Stomach smooth muscle (tissue), 2 donors: ENCODE data around the gene KIF16B.
"Not testable (repeated sequence)": the region's sequence is repeated elsewhere in the genome, so short reads cannot be mapped to it uniquely, and the experiment has no call there.

Experiments used
- H3K27ac ChIP-seq: one replicate; pipeline ENCODE4 v1.7.0; 2013; ENCODE audit warnings: mild to moderate bottlenecking, low read length, inconsistent platforms
- H3K27me3 ChIP-seq, 2 donors: one replicate each; pipeline ENCODE4 v1.7.0; 2013; ENCODE audit warnings: low read length in 2 of 2; ENCODE audit not compliant: insufficient read depth in 2 of 2, control insufficient read depth in 1 of 2
- H3K36me3 ChIP-seq, 2 donors: one replicate each; pipeline ENCODE4 v1.7.0; 2013; ENCODE audit warnings: low read length in 2 of 2; ENCODE audit not compliant: control insufficient read depth in 2 of 2, insufficient read depth in 2 of 2
- H3K4me1 ChIP-seq: one replicate; pipeline ENCODE4 v1.7.0; 2013; ENCODE audit warnings: low read length; ENCODE audit not compliant: control insufficient read depth, insufficient read depth
- H3K4me3 ChIP-seq, 2 donors: one replicate each; pipeline ENCODE4 v1.7.0; 2013; ENCODE audit warnings: low read length in 2 of 2
- H3K9ac ChIP-seq, 2 donors: one replicate each; pipeline ENCODE4 v1.7.0; 2013; ENCODE audit warnings: low read length in 2 of 2, mild to moderate bottlenecking in 1 of 2
- H3K9me3 ChIP-seq, 2 donors: one replicate each; pipeline ENCODE4 v1.7.0; 2013; ENCODE audit warnings: low read length in 2 of 2; ENCODE audit not compliant: control insufficient read depth in 2 of 2
- donor health status: healthy.
- donor health status: Pancreatic carcinoma.

KIF16B gene

GRCh38 chr20:16244892-16245291 lies 328.4 kb downstream of the KIF16B start:
- H3K36me3 ChIP-seq = no peaks in the 10 kb centered on the region
- peaks cover 0 to 5% of the 10 kb centered on the region in 2 donors for H3K9me3 ChIP-seq
- no peak overlapping the region for H3K27ac ChIP-seq
- H3K27me3 ChIP-seq = peaks cover 0 to 2% of the 10 kb centered on the region in 2 donors
- no peak overlapping the region for H3K4me3 ChIP-seq
- no peaks in the 10 kb centered on the region for H3K4me1 ChIP-seq
- H3K9ac ChIP-seq = no peak overlapping the region

- Histone ChIP-seq H3K27me3 (peaks cover 0 to 2% of the 10 kb centered on the region in 2 donors), H3K9ac (no peak overlapping the region), H3K4me1 (no peaks in the 10 kb centered on the region), H3K27ac (no peak overlapping the region), H3K36me3 (no peaks in the 10 kb centered on the region), H3K4me3 (no peak overlapping the region), H3K9me3 (peaks cover 0 to 8% of the 10 kb centered on the region in 2 donors)
Observed at GRCh38 chr20:16243470-16243869, 329.8 kb downstream of the KIF16B start.

GRCh38 chr20:16241911-16242310 lies 331.3 kb downstream of the KIF16B start:
- no peaks in the 10 kb centered on the region for H3K27me3 ChIP-seq
- no peaks in the 10 kb centered on the region for H3K4me1 ChIP-seq
- no peak overlapping the region for H3K27ac ChIP-seq
- no peaks in the 10 kb centered on the region for H3K36me3 ChIP-seq
- H3K4me3 ChIP-seq = no peak overlapping the region
- peaks cover 4 to 10% of the 10 kb centered on the region in 2 donors for H3K9me3 ChIP-seq
- no peak overlapping the region for H3K9ac ChIP-seq

GRCh38 chr20:16240355-16240754 lies 332.9 kb downstream of the KIF16B start:
- Histone ChIP-seq H3K4me3 (no peak overlapping the region), H3K36me3 (no peaks in the 10 kb centered on the region), H3K9me3 (peaks cover 4 to 10% of the 10 kb centered on the region in 2 donors), H3K27me3 (no peaks in the 10 kb centered on the region), H3K9ac (no peak overlapping the region), H3K4me1 (no peaks in the 10 kb centered on the region), H3K27ac (no peak overlapping the region)

- Histone ChIP-seq H3K36me3 (no peaks in the 10 kb centered on the region), H3K4me1 (no peaks in the 10 kb centered on the region), H3K27ac (no peak overlapping the region), H3K27me3 (no peaks in the 10 kb centered on the region), H3K9me3 (peaks cover 4 to 10% of the 10 kb centered on the region in 2 donors), H3K9ac (no peak overlapping the region), H3K4me3 (no peak overlapping the region)
Observed at GRCh38 chr20:16236589-16237241, 336.5 kb downstream of the KIF16B start.

GRCh38 chr20:16230402-16230801 lies 342.8 kb downstream of the KIF16B start:
- Histone ChIP-seq H3K36me3 (no peaks in the 10 kb centered on the region), H3K9ac (no peak overlapping the region), H3K27me3 (no peaks in the 10 kb centered on the region), H3K4me1 (no peaks in the 10 kb centered on the region), H3K27ac (no peak overlapping the region), H3K4me3 (no peak overlapping the region), H3K9me3 (no peaks in the 10 kb centered on the region)

GRCh38 chr20:16229813-16230212 lies 343.4 kb downstream of the KIF16B start:
- Histone ChIP-seq H3K27ac (no peak overlapping the region), H3K4me1 (no peaks in the 10 kb centered on the region), H3K9me3 (no peaks in the 10 kb centered on the region), H3K4me3 (no peak overlapping the region), H3K36me3 (no peaks in the 10 kb centered on the region), H3K9ac (no peak overlapping the region), H3K27me3 (no peaks in the 10 kb centered on the region)

- Histone ChIP-seq H3K4me3 (no peak overlapping the region), H3K36me3 (no peaks in the 10 kb centered on the region), H3K27me3 (no peaks in the 10 kb centered on the region), H3K9me3 (no peaks in the 10 kb centered on the region), H3K9ac (no peak overlapping the region), H3K27ac (no peak overlapping the region), H3K4me1 (no peaks in the 10 kb centered on the region)
Observed at GRCh38 chr20:16228722-16229121, 344.5 kb downstream of the KIF16B start.

GRCh38 chr20:16226961-16227360 lies 346.3 kb downstream of the KIF16B start:
- not testable (repeated sequence) for H3K9ac ChIP-seq, H3K36me3 ChIP-seq, H3K27ac ChIP-seq, H3K9me3 ChIP-seq, H3K4me3 ChIP-seq, H3K4me1 ChIP-seq, H3K27me3 ChIP-seq

- Histone ChIP-seq H3K4me1 (no peaks in the 10 kb centered on the region), H3K36me3 (no peaks in the 10 kb centered on the region), H3K27ac (no peak overlapping the region), H3K9me3 (no peaks in the 10 kb centered on the region), H3K27me3 (no peaks in the 10 kb centered on the region), H3K9ac (no peak overlapping the region), H3K4me3 (no peak overlapping the region)
Observed at GRCh38 chr20:16224836-16225235, 348.4 kb downstream of the KIF16B start.

- H3K36me3 ChIP-seq = no peaks in the 10 kb centered on the region
- no peaks in the 10 kb centered on the region for H3K4me1 ChIP-seq
Observed at GRCh38 chr20:16222859-16223411, 350.3 kb downstream of the KIF16B start.

More at GRCh38 chr20:16222859-16223411, 350.3 kb downstream of the KIF16B start:
- H3K9me3 ChIP-seq = no peaks in the 10 kb centered on the region
- H3K9ac ChIP-seq = no peak overlapping the region
- no peak overlapping the region for H3K27ac ChIP-seq
- no peak overlapping the region for H3K4me3 ChIP-seq
- no peaks in the 10 kb centered on the region for H3K27me3 ChIP-seq
